ENCODE results near the gene CHORDC1.
A peak's percentile ranks its signal among the peaks of the same experiment; 100 is the strongest.
"Not testable (repeated sequence)": the region's sequence is repeated elsewhere in the genome, so short reads cannot be mapped to it uniquely, and the experiment has no call there.

The CHORDC1 gene

DNA sequence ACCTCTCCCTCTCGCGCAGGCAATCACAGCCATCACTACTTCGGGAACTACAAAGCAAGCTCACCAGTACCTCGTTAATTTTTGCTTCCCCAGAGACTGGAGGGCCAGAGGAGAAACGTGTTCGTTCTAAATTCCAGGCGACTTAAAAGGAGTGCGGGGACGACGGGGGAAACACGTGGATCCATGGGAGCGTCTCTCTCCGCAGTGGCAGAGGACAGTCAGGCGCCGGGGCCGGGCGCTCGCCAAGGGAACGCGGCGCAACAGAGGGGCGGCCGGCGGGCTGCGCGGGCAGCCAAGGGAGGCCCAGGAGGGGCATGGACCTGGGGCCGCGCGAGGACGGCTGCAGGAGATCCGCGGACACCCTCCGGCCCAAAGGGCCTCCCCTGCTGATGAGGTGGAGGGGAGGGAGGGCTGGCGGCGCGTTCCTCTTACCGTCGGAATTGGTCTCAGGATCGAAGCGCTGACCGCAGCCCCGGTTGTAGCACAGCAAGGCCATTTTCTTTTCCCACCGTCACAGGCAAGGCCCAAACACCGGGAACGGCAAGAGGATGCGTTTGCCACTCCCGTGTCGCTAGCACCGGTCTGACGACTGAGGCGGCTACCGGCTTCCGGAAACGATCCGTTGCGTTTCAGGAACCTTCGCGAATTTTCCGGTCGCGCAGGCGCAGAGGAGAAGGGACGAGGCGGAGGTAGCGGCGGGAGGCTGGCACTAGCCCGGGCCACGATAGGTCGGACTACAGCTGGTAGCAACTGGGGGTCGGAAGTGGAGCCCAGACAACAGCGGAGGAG, at the start of gene CHORDC1:
CHORDC1 (minus strand) TSS at position 591 of the 789 bp plus-strand sequence; CDS start at position 496, 95 bp downstream.
- DNase-seq = peak; percentile 48

GRCh38 chr11:90257158-90257525, 34.3 kb upstream of the CHORDC1 start:
- no peak for DNase-seq

DNA sequence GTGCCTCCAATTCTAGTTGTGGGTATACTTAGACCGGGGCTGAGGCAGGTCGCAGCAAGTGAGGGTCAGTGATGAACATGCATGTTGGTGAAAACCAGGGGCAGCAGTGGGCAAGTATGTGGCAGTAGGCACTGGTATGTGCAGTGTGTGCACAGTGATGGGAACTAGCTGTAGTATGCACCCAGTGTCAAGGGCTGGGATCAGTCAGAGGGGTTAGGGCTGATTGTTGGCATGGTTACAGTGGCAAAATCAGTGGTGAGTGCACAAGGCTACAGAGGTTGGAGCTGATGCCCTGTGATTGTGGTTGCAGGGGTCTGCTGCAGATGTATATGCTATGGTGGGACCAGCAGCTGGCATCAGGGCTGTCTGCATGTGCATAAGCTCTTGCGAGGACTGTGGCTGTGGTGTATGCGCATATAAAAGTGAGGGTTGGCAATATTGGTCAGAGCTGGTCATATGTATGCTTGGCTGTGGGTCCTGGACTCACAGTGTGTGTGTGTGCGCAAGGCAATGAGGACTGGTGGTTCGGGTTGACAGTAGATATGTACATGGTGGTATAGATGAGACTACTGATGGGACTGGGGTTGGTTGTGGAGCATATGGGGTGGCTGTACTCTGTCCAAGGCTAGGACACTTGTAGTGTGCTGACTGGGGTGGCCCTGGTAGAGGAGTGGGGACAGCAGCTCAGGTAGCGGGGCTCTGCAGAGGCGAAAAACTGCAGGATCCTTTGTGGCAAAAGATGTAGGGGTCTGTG, 33.7 kb upstream of the CHORDC1 start:
- no peak for DNase-seq

GRCh38 chr11:90254065-90254464, 31.2 kb upstream of the CHORDC1 start:
- no peak for DNase-seq

DNA sequence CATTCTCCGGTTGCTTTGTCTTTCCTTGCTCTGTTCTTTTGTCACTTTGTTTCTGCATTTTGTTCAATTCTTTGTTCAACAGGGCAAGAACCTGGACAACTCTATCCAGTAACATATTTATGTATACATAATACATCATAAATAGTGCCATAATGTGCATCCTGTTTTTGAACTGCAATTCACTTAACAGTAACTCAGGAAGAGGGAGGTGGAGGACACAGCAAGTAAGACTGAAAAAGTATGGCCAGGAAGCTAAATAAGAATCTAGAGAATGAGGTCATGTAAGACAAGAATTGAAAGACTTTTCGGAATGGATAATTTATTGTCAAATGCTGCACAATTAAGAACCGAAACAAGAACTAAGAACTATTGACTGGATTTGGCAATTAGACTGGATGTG, 29.2 kb upstream of the CHORDC1 start:
- DNase-seq = no peak

- peak; percentile 34 for DNase-seq
Measured at GRCh38 chr11:90251599-90251998, 28.8 kb upstream of the CHORDC1 start.

GRCh38 chr11:90250970-90251369, 28.1 kb upstream of the CHORDC1 start:
- DNase-seq = no peak

DNA sequence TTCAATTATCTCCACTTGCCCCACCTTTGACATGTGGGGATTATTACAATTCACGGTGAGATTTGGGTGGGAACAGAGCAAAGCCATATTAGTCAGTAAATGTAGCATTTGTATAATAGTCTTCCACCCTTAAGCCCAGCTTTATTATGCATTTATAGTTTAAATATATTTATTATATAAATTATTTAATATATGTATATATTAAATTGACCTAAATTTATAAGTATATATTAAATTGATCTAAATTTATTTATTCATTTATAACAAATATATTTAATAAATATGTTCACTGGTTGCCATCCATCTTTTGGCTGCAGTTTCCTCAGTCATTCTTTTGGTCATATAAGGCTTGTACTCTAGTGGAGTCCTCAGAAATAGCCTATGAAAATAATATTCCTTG, 23.6 kb upstream of the CHORDC1 start:
- no peak for DNase-seq

GRCh38 chr11:90243534-90243933, 20.7 kb upstream of the CHORDC1 start:
- DNase-seq = peak; percentile 29

DNA sequence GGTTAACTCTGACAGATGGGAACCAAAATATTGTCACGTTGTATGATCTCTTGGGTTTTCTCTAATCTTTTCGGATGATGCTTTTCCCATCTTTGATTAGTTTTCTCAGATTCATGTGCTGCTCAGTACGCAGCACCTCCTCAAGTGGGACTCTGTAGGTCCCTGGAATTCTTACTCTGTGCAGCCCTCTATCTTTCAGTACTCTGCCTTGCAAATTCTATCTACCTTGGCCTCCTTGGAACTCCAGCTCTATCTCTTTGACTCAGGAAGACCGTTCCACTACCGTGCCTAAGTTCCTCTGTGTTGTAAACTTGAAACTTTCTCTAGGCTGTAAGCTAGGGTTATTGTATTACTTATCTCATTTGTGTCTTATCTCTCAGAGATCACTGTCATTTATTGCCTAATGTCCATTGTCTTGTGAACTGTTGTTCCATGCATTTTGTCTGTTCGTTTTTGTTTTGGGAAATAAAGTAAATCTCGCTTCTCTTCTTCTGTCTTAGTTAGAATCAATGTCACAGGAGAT, 20.1 kb upstream of the CHORDC1 start:
- DNase-seq = no peak

DNA sequence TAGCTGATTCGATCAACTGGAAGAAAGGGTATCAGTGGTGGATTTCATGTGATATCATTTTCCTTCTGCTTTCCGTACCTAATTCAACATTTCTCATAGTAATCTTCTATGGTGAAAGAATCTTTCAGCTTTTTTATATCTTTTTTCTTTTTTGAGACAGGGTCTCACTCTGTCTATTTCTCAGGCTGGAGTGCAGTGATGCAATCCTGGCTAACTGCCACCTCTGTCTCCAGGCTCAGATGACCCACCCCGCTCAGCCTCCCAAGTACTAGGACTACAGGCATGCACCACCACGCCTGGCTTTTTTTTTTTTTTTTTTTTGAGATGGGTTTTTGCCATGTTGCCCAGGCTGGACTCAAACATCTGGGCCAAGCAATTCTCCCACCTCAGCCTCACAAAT, 18.6 kb upstream of the CHORDC1 start:
- DNase-seq = peak; percentile 53

DNA sequence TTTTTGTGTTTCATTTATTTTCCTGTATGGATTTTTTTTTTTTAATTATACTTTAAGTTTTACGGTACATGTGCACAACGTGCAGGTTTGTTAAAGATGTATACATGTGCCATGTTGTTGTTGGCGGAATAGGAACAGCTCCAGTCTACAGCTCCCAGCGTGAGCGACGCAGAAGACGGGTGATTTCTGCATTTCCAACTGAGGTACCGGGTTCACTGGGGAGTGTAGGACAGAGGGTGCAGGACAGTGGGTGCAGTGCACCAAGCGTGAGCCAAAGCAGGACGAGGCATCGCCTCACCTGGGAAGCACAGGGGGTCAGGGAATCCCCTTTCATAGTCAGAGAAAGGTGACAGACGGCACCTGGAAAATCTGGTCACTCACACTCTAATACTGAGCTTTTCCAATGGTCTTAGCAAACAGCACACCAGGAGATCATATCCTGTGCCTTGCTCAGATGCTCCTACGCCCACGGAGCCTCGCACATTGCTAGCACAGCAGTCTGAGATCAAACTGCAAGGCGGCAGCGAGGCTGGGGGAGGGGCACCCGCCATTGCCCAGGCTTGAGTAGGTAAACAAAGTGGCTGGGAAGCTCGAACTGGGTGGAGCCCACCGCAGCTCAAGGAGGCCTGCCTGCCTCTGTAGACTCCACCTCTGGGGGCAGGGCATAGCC, 17.3 kb upstream of the CHORDC1 start:
- DNase-seq = not testable (repeated sequence)

DNA sequence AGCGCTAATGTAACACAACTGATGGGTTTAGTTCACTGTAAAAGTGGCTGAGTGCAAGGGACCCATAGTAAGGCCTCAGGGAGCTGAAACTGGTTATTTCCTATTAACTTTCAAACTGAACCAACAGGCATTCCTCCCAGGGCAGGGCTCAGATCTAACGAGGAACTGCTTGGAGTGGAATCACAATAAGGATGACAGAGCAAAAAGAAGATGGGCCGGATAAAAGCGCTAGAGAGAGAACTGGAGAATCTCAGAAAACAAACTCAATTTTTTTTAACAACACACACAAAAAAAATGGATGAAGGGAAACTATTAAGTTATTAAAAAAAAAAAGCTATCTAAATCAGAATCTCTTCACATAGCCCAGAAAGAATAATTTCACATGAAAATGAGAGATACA, 14.2 kb upstream of the CHORDC1 start:
- no peak for DNase-seq

GRCh38 chr11:90235526-90235925, 12.7 kb upstream of the CHORDC1 start:
- no peak for DNase-seq

DNA sequence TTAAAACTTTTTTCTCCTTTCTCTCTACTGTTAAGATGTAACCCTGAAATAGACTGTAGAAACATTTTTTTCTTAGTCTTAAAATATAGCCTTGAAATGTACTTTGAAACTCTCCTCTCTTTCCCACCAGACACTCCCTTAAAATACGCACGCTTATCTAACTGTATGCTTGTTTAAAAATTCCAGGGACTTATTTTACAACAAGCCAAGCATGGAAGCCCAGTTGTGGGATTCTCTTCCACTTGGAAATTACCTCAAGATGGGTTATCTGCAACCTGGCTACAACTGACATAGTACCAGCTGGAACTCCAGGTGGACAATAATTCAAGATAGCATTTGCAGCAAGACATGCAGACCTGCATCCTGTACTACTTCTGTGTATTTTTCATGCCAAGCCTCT, 12.1 kb upstream of the CHORDC1 start:
- DNase-seq = no peak

- no peak for DNase-seq
Measured at GRCh38 chr11:90229791-90230190, 6.9 kb upstream of the CHORDC1 start.

DNA sequence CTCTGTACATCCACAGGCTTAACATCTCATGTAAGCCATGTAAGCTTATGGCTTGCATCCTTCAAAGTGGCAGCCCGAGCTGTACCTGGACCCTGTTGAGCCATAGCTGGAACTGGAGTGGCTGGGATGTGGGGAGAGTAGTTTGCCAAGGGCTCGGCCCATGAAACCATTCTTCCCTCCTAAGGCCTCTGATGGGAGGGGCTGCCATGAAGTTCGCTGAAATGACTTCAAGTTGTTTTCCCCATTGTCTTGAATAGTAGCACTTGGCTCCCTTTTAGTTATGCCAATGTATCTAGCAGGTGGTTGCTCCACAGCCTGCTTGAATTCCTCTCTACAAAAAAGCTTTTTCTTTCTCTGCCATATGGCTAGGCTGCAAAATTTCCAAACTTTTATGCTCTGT, 5.2 kb upstream of the CHORDC1 start:
- DNase-seq = no peak

- no peak for DNase-seq
Measured at GRCh38 chr11:90223248-90223585, 368 bp upstream of the CHORDC1 start.

- DNase-seq = no peak
Measured at GRCh38 chr11:90221803-90222458, 918 bp downstream of the CHORDC1 start.

DNA sequence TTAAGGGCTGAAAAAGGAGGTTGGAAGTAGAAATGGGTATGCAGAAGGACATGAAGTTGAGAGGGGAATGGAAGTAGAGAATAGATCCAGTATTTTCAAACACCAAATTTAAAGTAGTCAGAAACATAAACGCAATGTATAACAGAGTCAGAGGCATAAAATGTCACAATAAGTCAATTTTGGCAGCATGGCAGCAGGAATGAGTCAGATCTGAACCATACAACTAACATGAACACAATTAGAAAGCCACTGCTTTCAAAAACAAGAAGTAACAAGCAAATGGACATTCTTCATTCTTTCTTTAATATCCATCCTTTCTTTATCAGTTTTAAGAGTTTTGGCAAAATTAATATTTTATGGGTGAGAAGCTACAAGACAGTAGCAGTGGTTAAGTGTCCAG, 2.5 kb downstream of the CHORDC1 start:
- DNase-seq = no peak

DNA sequence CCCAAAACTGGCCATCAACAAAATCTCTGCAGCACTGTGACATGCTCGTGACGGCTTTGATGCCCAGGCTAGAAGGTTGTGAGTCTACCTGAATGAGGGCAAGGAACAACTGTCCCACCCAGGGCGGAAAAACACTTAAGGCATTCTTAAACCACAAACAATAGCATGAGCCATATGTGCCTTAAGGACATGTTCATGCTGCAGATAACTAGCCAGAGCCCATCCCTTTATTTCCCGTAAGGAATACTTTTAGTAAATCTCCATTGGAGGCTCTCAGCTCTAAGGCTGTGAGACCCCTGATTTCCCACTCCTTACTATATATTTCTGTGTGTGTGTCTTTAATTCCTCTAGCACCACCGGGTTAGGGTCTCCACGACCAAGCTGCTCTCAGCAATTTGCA, 3.4 kb downstream of the CHORDC1 start:
- no peak for DNase-seq

DNA sequence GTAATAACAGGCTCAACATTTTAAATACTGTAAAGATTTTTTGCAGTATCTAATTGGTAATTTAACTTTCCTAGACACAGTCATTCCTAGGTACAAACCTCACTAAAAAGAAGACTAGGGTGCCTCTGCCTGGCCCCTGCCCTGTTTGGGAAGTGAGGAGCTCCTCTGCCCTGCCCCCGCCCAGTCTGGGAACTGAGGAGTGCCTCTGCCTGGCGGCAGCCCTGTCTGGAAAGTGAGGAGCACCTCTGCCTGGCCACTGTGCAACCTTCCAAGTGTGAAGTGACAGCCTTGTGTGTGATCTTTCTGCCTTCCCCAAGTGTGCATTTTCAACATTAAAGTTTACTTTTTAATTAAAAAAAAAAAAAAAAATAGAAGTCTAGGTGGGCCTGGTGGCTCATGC, 4.2 kb downstream of the CHORDC1 start:
- DNase-seq = no peak

- no peak for DNase-seq
Measured at GRCh38 chr11:90216611-90217010, 6.2 kb downstream of the CHORDC1 start.

Measured in NCI-H2029 treated with DMSO at 0.1 percent for 48 hours (cell line).